H1 (cell line): Measurements from ENCODE around the gene OPN1MW3. TPM values are rescaled to one million over a fixed set of nuclear protein-coding genes. Genes with fewer than 3 reads are reported as not detected.
"Not testable (repeated sequence)": the region's sequence is repeated elsewhere in the genome, so short reads cannot be mapped to it uniquely, and the experiment has no call there.

ENCODE experiments used
- CTCF ChIA-PET: fragments of 300-600 bp; sonication (Branson Sonifier 250); formaldehyde crosslinking; loops from one replicate; lab custom pipeline; 2021; ENCODE audit not compliant: partially characterized antibody; lab: Charles Lee
- POLR2A ChIA-PET: fragments of 300-600 bp; sonication (Branson Sonifier 250); formaldehyde crosslinking; loops from one replicate; lab custom pipeline; 2021; ENCODE audit warnings: inconsistent platforms; ENCODE audit not compliant: partially characterized antibody; lab: Charles Lee
- DNase-seq, 2 experiments: peaks; one replicate each; pipeline versions ENCODE4 v3.0.0 to v3.0.0-alpha.2; 2010 to 2022; ENCODE audit warnings: low spot score in 2 of 2, low read depth in 1 of 2, mixed read lengths in 1 of 2
- FAIRE-seq: peaks from 2 replicates; lab custom pipeline; 2011; peaks lifted over from hg19 to GRCh38; lab: Jason Lieb, UNC
- H2AFZ ChIP-seq: 2 replicates; pipeline ENCODE4 v1.8.1; 2012; ENCODE audit warnings: low read length, inconsistent platforms
- H2AK5ac ChIP-seq: 2 replicates; pipeline ENCODE4 v1.6.1; 2013; ENCODE audit warnings: low read depth, low read length
- H2BK120ac ChIP-seq: replicated peaks from 2 replicates; pipeline ENCODE3; 2013; ENCODE audit warnings: low read depth, low read length, inconsistent platforms
- H2BK12ac ChIP-seq: 2 replicates; pipeline ENCODE4 v1.6.1; 2013; ENCODE audit warnings: low read depth, low read length
- H2BK15ac ChIP-seq: 2 replicates; pipeline ENCODE4 v1.6.1; 2013; ENCODE audit warnings: low read length
- H2BK20ac ChIP-seq: 2 replicates; pipeline ENCODE4 v1.6.1; 2013; ENCODE audit warnings: low read length
- H2BK5ac ChIP-seq: 2 replicates; pipeline ENCODE4 v1.6.1; 2013; ENCODE audit warnings: low read depth, low read length
- H3K14ac ChIP-seq: 2 replicates; pipeline ENCODE4 v1.6.1; 2013; ENCODE audit warnings: inconsistent platforms; ENCODE audit not compliant: insufficient read length
- H3K18ac ChIP-seq: 2 replicates; pipeline ENCODE4 v1.6.1; 2013; ENCODE audit warnings: low read length; ENCODE audit errors: extremely low read depth
- H3K23ac ChIP-seq: 2 replicates; pipeline ENCODE4 v1.6.1; 2013; ENCODE audit warnings: inconsistent platforms; ENCODE audit not compliant: insufficient read length
- H3K23me2 ChIP-seq: 2 replicates; pipeline ENCODE4 v1.6.1; 2013; ENCODE audit warnings: low read depth, low read length
- H3K27ac ChIP-seq: 2 replicates; pipeline ENCODE4 v1.6.1; 2011; ENCODE audit warnings: low read depth, low read length, inconsistent platforms
- H3K27me3 ChIP-seq, 4 experiments: replicated peaks in 1 of 4; 1 replicate in 1 of 4; 2 replicates in 3 of 4; pipeline versions ENCODE4 v1.6.1 to v1.8.1; 2011 to 2013; ENCODE audit warnings: low read length in 3 of 4, mild to moderate bottlenecking in 3 of 4, inconsistent platforms in 2 of 4, mixed read lengths in 2 of 4, moderate library complexity in 1 of 4; ENCODE audit not compliant: control insufficient read depth in 3 of 4, insufficient read depth in 3 of 4; ENCODE audit errors: extremely low read depth in 1 of 4
- H3K36me3 ChIP-seq, 4 experiments: 2 replicates each; pipeline versions ENCODE4 v1.6.1 to v1.8.1; 2011 to 2013; ENCODE audit warnings: mild to moderate bottlenecking in 4 of 4, low read length in 3 of 4, moderate library complexity in 2 of 4, control low read depth in 1 of 4, inconsistent platforms in 1 of 4; ENCODE audit not compliant: insufficient read depth in 4 of 4, control insufficient read depth in 2 of 4
- H3K4ac ChIP-seq: replicated peaks from 2 replicates; pipeline ENCODE3; 2013; ENCODE audit warnings: low read length, low read depth, mixed read lengths, inconsistent platforms; ENCODE audit not compliant: insufficient read length
- H3K4me1 ChIP-seq, 4 experiments: replicated peaks in 1 of 4; 1 replicate in 1 of 4; 2 replicates in 3 of 4; pipeline versions ENCODE4 v1.6.1 to v1.8.1; 2011 to 2013; ENCODE audit warnings: low read length in 3 of 4, inconsistent platforms in 2 of 4, mixed read lengths in 1 of 4; ENCODE audit not compliant: insufficient read depth in 4 of 4, control insufficient read depth in 3 of 4
- H3K4me2 ChIP-seq, 2 experiments: 2 replicates each; pipeline versions ENCODE4 v1.6.1 to v1.8.1; 2011 to 2013; ENCODE audit warnings: low read depth in 2 of 2, low read length in 2 of 2, control low read depth in 1 of 2, inconsistent platforms in 1 of 2, mild to moderate bottlenecking in 1 of 2; ENCODE audit not compliant: insufficient read depth in 1 of 2
- H3K4me3 ChIP-seq, 4 experiments: fragments of 200-600, 300-600 bp in 1 of 4; sonication (generic), shearing (Covaris generic), sonication (Bioruptor Twin) in 1 of 4; 2 replicates each; pipeline versions ENCODE4 v1.5.1 to v1.8.1; 2011 to 2016; ENCODE audit warnings: low read length in 4 of 4, low read depth in 3 of 4, control low read depth in 2 of 4, inconsistent platforms in 2 of 4, mild to moderate bottlenecking in 2 of 4, mixed read lengths in 1 of 4, moderate library complexity in 1 of 4; ENCODE audit not compliant: insufficient read depth in 2 of 4; ENCODE audit errors: extremely low read depth in 1 of 4
- H3K56ac ChIP-seq: replicated peaks from 2 replicates; pipeline ENCODE3; 2013; ENCODE audit warnings: low read depth, mild to moderate bottlenecking, mixed read lengths, low read length, inconsistent platforms; ENCODE audit not compliant: insufficient read length
- H3K79me1 ChIP-seq: 2 replicates; pipeline ENCODE4 v1.6.1; 2013; ENCODE audit warnings: low read depth, low read length, control low read depth
- H3K79me2 ChIP-seq, 2 experiments: 2 replicates each; pipeline versions ENCODE4 v1.6.1 to v1.8.1; 2012 to 2013; ENCODE audit warnings: low read length in 2 of 2, mild to moderate bottlenecking in 2 of 2, inconsistent platforms in 1 of 2; ENCODE audit not compliant: insufficient read depth in 2 of 2, control insufficient read depth in 1 of 2
- H3K9ac ChIP-seq, 4 experiments: replicated peaks in 1 of 4; 1 replicate in 1 of 4; 2 replicates in 3 of 4; pipeline versions ENCODE4 v1.6.1 to v1.8.1; 2011 to 2013; ENCODE audit warnings: low read depth in 3 of 4, low read length in 3 of 4, control low read depth in 2 of 4, mild to moderate bottlenecking in 2 of 4, moderate library complexity in 2 of 4, inconsistent platforms in 1 of 4; ENCODE audit errors: extremely low read depth in 1 of 4
- H3K9me3 ChIP-seq, 2 experiments: 2 replicates each; pipeline versions ENCODE4 v1.6.1 to v1.8.1; 2012 to 2013; ENCODE audit warnings: mild to moderate bottlenecking in 2 of 2, moderate library complexity in 2 of 2, control low read depth in 1 of 2, inconsistent platforms in 1 of 2, low read depth in 1 of 2, low read length in 1 of 2, mixed read lengths in 1 of 2; ENCODE audit not compliant: insufficient read depth in 2 of 2
- H4K20me1 ChIP-seq, 2 experiments: replicated peaks in 1 of 2; 2 replicates each; pipeline versions ENCODE3 to v1.8.1; 2011 to 2013; ENCODE audit warnings: inconsistent platforms in 2 of 2, low read length in 2 of 2, mild to moderate bottlenecking in 1 of 2; ENCODE audit not compliant: insufficient read depth in 2 of 2, control insufficient read depth in 1 of 2
- H4K5ac ChIP-seq: 2 replicates; pipeline ENCODE4 v1.6.1; 2013; ENCODE audit warnings: low read length, low read depth, mixed read lengths, inconsistent platforms; ENCODE audit not compliant: insufficient read length
- H4K8ac ChIP-seq: 2 replicates; pipeline ENCODE4 v1.8.0; 2013; ENCODE audit warnings: mild to moderate bottlenecking, moderate library complexity, low read length, inconsistent platforms; ENCODE audit not compliant: insufficient read depth; ENCODE audit errors: extremely low read depth
- H4K91ac ChIP-seq: replicated peaks from 2 replicates; pipeline ENCODE3; 2013; ENCODE audit warnings: low read length, mixed read lengths, inconsistent platforms; ENCODE audit not compliant: insufficient read length
- WGBS, 2 experiments: shearing (Covaris generic) in 1 of 2; methylation state at CpG; one replicate each; pipeline versions ENCODE4 v1.1.6 to v1.1.7; 2013 to 2015; ENCODE audit warnings: low lambda C conversion rate in 2 of 2, mixed read lengths in 2 of 2, inconsistent platforms in 1 of 2, low coverage in 1 of 2, missing lambda C conversion rate in 1 of 2; ENCODE audit not compliant: insufficient replicate concordance in 2 of 2, insufficient coverage in 1 of 2, insufficient read length in 1 of 2; ENCODE audit errors: extremely low coverage in 1 of 2, missing lambda C conversion rate in 1 of 2; 5-methylcytosine and 5-hydroxymethylcytosine counted together
- polyA plus RNA-seq, 7 experiments: library from polyadenylated mRNA; depleted of rRNA in 3 of 7; stranded (reverse) in 5 of 7; unstranded in 2 of 7; fragments of >200 nt in 5 of 7; fragments of 200-250 nt in 2 of 7; gene quantifications; 1 replicate in 5 of 7; 2 replicates in 1 of 7; 4 replicates in 1 of 7; pipeline versions ENCODE4 v1.2.1 to v1.2.3, GENCODE V29; 2011 to 2013; ENCODE audit warnings: missing spikeins in 2 of 7, mixed read lengths in 2 of 7
- total RNA-seq: library from RNA; stranded (reverse); fragmentation: NEBNext Ultra II Directional; extraction: Animal tissue kit (Norgen Biotek cat#: 25700); gene quantifications from 2 replicates; pipeline ENCODE4 v1.2.1, GENCODE V29; 2021

Gene OPN1MW3
- total and polyA plus RNA-seq, 2 of the 8 experiments (the other 6 are each of a cell fraction or from before 2014, with no cell fraction given): not detected

GRCh38 chrX:154302998-154303397 lies 45.6 kb downstream of the OPN1MW3 start:
- H2BK120ac ChIP-seq, H2AFZ ChIP-seq, CTCF ChIA-PET, H4K8ac ChIP-seq, H3K27me3 ChIP-seq, H3K79me2 ChIP-seq, H3K18ac ChIP-seq, H3K23me2 ChIP-seq, H3K9me3 ChIP-seq, H3K4me3 ChIP-seq, H4K91ac ChIP-seq, H3K14ac ChIP-seq, H3K36me3 ChIP-seq, H3K4ac ChIP-seq, H2BK12ac ChIP-seq, H2BK15ac ChIP-seq, H3K27ac ChIP-seq, DNase-seq, H4K20me1 ChIP-seq, H2AK5ac ChIP-seq, H2BK5ac ChIP-seq, H3K4me1 ChIP-seq, FAIRE-seq, H3K4me2 ChIP-seq, H4K5ac ChIP-seq, H3K79me1 ChIP-seq, H3K9ac ChIP-seq, H3K56ac ChIP-seq, H2BK20ac ChIP-seq, POLR2A ChIA-PET, H3K23ac ChIP-seq: not testable (repeated sequence)
- WGBS, 2 experiments: 94 to 100% methylated on average over 1 to 6 of the region's 7 CpGs
